ENCODE data around the gene AKAP12.
A peak's percentile ranks its signal among the peaks of the same experiment; 100 is the strongest.
"Not testable (repeated sequence)": the region's sequence is repeated elsewhere in the genome, so short reads cannot be mapped to it uniquely, and the experiment has no call there.

The AKAP12 gene

GRCh38 chr6:151315661-151316060 lies 75.9 kb downstream of the AKAP12 start:
- peak in 3 of 4 experiments; percentile 13 to 36 (median 22) for DNase-seq

- DNase-seq: no peak
These were observed 77.6 kb downstream of the AKAP12 start for GRCh38 chr6:151317103-151317994.

- DNase-seq: no peak
These were observed 78.2 kb downstream of the AKAP12 start for GRCh38 chr6:151317995-151318365.

- no peak for DNase-seq
These were observed 80.4 kb downstream of the AKAP12 start for GRCh38 chr6:151320140-151320539.

- no peak for DNase-seq
These were observed 81.7 kb downstream of the AKAP12 start for GRCh38 chr6:151321438-151321837.

- DNase-seq: no peak
These were observed 82.8 kb downstream of the AKAP12 start for GRCh38 chr6:151322570-151322969.

- peak; percentile 69 to 85 (median 80) for DNase-seq
These were observed 84.2 kb downstream of the AKAP12 start for GRCh38 chr6:151323791-151324487.

GRCh38 chr6:151324488-151324825 lies 84.7 kb downstream of the AKAP12 start:
- DNase-seq: no peak

- peak; percentile 15 to 63 (median 44) for DNase-seq
These were observed 85.6 kb downstream of the AKAP12 start for GRCh38 chr6:151325075-151326050.

GRCh38 chr6:151326116-151326825 lies 86.5 kb downstream of the AKAP12 start:
- no peak for DNase-seq

- no peak for DNase-seq
These were observed 87.3 kb downstream of the AKAP12 start for GRCh38 chr6:151327101-151327500.

- DNase-seq: no peak
These were observed 90.4 kb downstream of the AKAP12 start for GRCh38 chr6:151330130-151330696.

- no peak for DNase-seq
These were observed 96.2 kb downstream of the AKAP12 start for GRCh38 chr6:151335930-151336329.

- DNase-seq: no peak
These were observed 99.0 kb downstream of the AKAP12 start for GRCh38 chr6:151338651-151339200.

GRCh38 chr6:151339369-151339768 lies 99.6 kb downstream of the AKAP12 start:
- DNase-seq: no peak

GRCh38 chr6:151340219-151340978 lies 100.6 kb downstream of the AKAP12 start:
- DNase-seq: no peak

- DNase-seq: no peak
These were observed 101.9 kb downstream of the AKAP12 start for GRCh38 chr6:151341476-151342195.

GRCh38 chr6:151342750-151343149 lies 103.0 kb downstream of the AKAP12 start:
- not testable (repeated sequence) for DNase-seq

- no peak for DNase-seq
These were observed 110.0 kb downstream of the AKAP12 start for GRCh38 chr6:151349651-151350270.
